Ishikawa (cell line): ENCODE measurements around the gene TBC1D21.

ENCODE experiments used
- CEBPB ChIP-seq: IDR thresholded peaks from 2 replicates; pipeline ENCODE4 v1.6.1; 2012
- CREB1 ChIP-seq: IDR thresholded peaks from 2 replicates; pipeline ENCODE4 v1.6.1; 2012; ENCODE audit warnings: low read depth
- EGR1 ChIP-seq: IDR thresholded peaks from 2 replicates; pipeline ENCODE4 v1.6.1; 2012
- EP300 ChIP-seq: IDR thresholded peaks from 2 replicates; pipeline ENCODE4 v1.6.1; 2012; ENCODE audit warnings: borderline replicate concordance
- NFIC ChIP-seq: IDR thresholded peaks from 2 replicates; pipeline ENCODE4 v1.6.1; 2012
- RAD21 ChIP-seq: IDR thresholded peaks from 2 replicates; pipeline ENCODE4 v1.6.1; 2012; ENCODE audit warnings: low read depth
- TAF1 ChIP-seq: IDR thresholded peaks from 2 replicates; pipeline ENCODE4 v1.6.1; 2012; ENCODE audit warnings: low read depth, mild to moderate bottlenecking
- TCF12 ChIP-seq: IDR thresholded peaks from 2 replicates; pipeline ENCODE4 v1.6.1; 2012; ENCODE audit warnings: low read depth
- TEAD4 ChIP-seq: IDR thresholded peaks from 2 replicates; pipeline ENCODE4 v1.6.1; 2012
- USF1 ChIP-seq: IDR thresholded peaks from 2 replicates; pipeline ENCODE4 v1.6.1; 2012
- YY1 ChIP-seq: IDR thresholded peaks from 2 replicates; pipeline ENCODE4 v1.6.1; 2012; ENCODE audit warnings: low read depth
- TF ChIP-seq, protein P1 (sequence below): IDR thresholded peaks from 2 replicates; pipeline ENCODE4 v1.6.1; 2012
- TF ChIP-seq, protein P2 (sequence below): IDR thresholded peaks from 2 replicates; pipeline ENCODE4 v1.6.1; 2012; ENCODE audit warnings: low read depth, mild to moderate bottlenecking

- TF ChIP-seq NFIC (no peak), EP300 (no peak), EGR1 (no peak), CEBPB (no peak), CREB1 (no peak), TEAD4 (no peak), RAD21 (no peak), YY1 (no peak), TAF1 (no peak), TCF12 (no peak), USF1 (peak; percentile 20; the same call in 1 of the 2 replicates)
- TF ChIP-seq, protein P1, sequence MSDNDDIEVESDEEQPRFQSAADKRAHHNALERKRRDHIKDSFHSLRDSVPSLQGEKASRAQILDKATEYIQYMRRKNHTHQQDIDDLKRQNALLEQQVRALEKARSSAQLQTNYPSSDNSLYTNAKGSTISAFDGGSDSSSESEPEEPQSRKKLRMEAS, result no peak
- TF ChIP-seq, protein P2, sequence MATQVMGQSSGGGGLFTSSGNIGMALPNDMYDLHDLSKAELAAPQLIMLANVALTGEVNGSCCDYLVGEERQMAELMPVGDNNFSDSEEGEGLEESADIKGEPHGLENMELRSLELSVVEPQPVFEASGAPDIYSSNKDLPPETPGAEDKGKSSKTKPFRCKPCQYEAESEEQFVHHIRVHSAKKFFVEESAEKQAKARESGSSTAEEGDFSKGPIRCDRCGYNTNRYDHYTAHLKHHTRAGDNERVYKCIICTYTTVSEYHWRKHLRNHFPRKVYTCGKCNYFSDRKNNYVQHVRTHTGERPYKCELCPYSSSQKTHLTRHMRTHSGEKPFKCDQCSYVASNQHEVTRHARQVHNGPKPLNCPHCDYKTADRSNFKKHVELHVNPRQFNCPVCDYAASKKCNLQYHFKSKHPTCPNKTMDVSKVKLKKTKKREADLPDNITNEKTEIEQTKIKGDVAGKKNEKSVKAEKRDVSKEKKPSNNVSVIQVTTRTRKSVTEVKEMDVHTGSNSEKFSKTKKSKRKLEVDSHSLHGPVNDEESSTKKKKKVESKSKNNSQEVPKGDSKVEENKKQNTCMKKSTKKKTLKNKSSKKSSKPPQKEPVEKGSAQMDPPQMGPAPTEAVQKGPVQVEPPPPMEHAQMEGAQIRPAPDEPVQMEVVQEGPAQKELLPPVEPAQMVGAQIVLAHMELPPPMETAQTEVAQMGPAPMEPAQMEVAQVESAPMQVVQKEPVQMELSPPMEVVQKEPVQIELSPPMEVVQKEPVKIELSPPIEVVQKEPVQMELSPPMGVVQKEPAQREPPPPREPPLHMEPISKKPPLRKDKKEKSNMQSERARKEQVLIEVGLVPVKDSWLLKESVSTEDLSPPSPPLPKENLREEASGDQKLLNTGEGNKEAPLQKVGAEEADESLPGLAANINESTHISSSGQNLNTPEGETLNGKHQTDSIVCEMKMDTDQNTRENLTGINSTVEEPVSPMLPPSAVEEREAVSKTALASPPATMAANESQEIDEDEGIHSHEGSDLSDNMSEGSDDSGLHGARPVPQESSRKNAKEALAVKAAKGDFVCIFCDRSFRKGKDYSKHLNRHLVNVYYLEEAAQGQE, result no peak
These were observed 46.6 kb upstream of the TBC1D21 start for GRCh38 chr15:73826711-73827251.
